Right lobe of liver (tissue), 4 donors: Measurements from ENCODE around the gene CIC.

ENCODE experiments used
- POLR2A ChIP-seq: fragments of 450-650 bp; IDR thresholded peaks from one replicate; pipeline ENCODE4 v1.6.1; 2017; ENCODE audit warnings: antibody characterized with exemption, mild to moderate bottlenecking
- TF ChIP-seq, protein P1 (sequence below), 4 donors: fragments of 200-600 bp in 3 of 4; fragments of 450-650 bp in 1 of 4; IDR thresholded peaks; one replicate each; pipeline versions ENCODE4 v1.5.1 to v1.8.0; 2016 to 2022; ENCODE audit warnings: antibody characterized with exemption in 4 of 4, mild to moderate bottlenecking in 2 of 4
- donor health status: DM: no; HTN: no; CAD: no.
- donor health status: DM: no; HTN: no; CAD: no.
- donor health status: DM: no; HTN: yes; CAD: no.

- TF ChIP-seq, protein P1, sequence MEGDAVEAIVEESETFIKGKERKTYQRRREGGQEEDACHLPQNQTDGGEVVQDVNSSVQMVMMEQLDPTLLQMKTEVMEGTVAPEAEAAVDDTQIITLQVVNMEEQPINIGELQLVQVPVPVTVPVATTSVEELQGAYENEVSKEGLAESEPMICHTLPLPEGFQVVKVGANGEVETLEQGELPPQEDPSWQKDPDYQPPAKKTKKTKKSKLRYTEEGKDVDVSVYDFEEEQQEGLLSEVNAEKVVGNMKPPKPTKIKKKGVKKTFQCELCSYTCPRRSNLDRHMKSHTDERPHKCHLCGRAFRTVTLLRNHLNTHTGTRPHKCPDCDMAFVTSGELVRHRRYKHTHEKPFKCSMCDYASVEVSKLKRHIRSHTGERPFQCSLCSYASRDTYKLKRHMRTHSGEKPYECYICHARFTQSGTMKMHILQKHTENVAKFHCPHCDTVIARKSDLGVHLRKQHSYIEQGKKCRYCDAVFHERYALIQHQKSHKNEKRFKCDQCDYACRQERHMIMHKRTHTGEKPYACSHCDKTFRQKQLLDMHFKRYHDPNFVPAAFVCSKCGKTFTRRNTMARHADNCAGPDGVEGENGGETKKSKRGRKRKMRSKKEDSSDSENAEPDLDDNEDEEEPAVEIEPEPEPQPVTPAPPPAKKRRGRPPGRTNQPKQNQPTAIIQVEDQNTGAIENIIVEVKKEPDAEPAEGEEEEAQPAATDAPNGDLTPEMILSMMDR (IDR thresholded peaks at IDR 0.05) = no peak
- TF ChIP-seq POLR2A = no peak
Measured at GRCh38 chr19:42252365-42253244, 16.4 kb upstream of the CIC start.
